HG03064 (cell line): Measurements from ENCODE around the gene KCTD1.

Source experiments
- ATAC-seq: cut with Tn5 transposase; IDR thresholded peaks from one replicate; pipeline ENCODE4 v1.9.1; 2021; ENCODE audit warnings: low read depth; ENCODE audit not compliant: unreplicated experiment

Gene KCTD1

GRCh38 chr18:26488417-26489009, 59.8 kb downstream of the KCTD1 start:
- no peak for ATAC-seq

- no peak for ATAC-seq
These were observed 60.9 kb downstream of the KCTD1 start for GRCh38 chr18:26487437-26487836.

GRCh38 chr18:26483633-26484032, 64.7 kb downstream of the KCTD1 start:
- no peak for ATAC-seq

GRCh38 chr18:26482569-26482968, 65.8 kb downstream of the KCTD1 start:
- ATAC-seq: no peak

- ATAC-seq: no peak
These were observed 67.2 kb downstream of the KCTD1 start for GRCh38 chr18:26480897-26481795.

GRCh38 chr18:26479681-26480079, 68.7 kb downstream of the KCTD1 start:
- no peak for ATAC-seq

- ATAC-seq: no peak
These were observed 69.2 kb downstream of the KCTD1 start for GRCh38 chr18:26479065-26479680.

- no peak for ATAC-seq
These were observed 70.4 kb downstream of the KCTD1 start for GRCh38 chr18:26477828-26478466.

- ATAC-seq: no peak
These were observed 71.7 kb downstream of the KCTD1 start for GRCh38 chr18:26476697-26477096.

GRCh38 chr18:26474542-26474941, 73.8 kb downstream of the KCTD1 start:
- ATAC-seq: no peak

- no peak for ATAC-seq
These were observed 74.7 kb downstream of the KCTD1 start for GRCh38 chr18:26473672-26474071.

- no peak for ATAC-seq
These were observed 76.5 kb downstream of the KCTD1 start for GRCh38 chr18:26471826-26472225.

GRCh38 chr18:26471027-26471426, 77.3 kb downstream of the KCTD1 start:
- no peak for ATAC-seq

GRCh38 chr18:26470011-26470637, 78.2 kb downstream of the KCTD1 start:
- peak; percentile 81 for ATAC-seq

GRCh38 chr18:26468931-26469340, 79.4 kb downstream of the KCTD1 start:
- ATAC-seq: no peak

- no peak for ATAC-seq
These were observed 82.3 kb downstream of the KCTD1 start for GRCh38 chr18:26466026-26466425.

GRCh38 chr18:26465431-26465830, 82.9 kb downstream of the KCTD1 start:
- no peak for ATAC-seq

- ATAC-seq: no peak
These were observed 84.0 kb downstream of the KCTD1 start for GRCh38 chr18:26464128-26465011.

- ATAC-seq: no peak
These were observed 86.0 kb downstream of the KCTD1 start for GRCh38 chr18:26462355-26462754.

GRCh38 chr18:26461405-26461804, 86.9 kb downstream of the KCTD1 start:
- no peak for ATAC-seq
